Prostate gland (tissue), 2 donors: ENCODE measurements around the gene CERKL. TPM values are rescaled to one million over a fixed set of nuclear protein-coding genes. Genes with fewer than 3 reads are reported as not detected.

ENCODE experiments used
- DNase-seq: peaks from one replicate; pipeline ENCODE4 v3.0.0-alpha.2; 2019; ENCODE audit warnings: low spot score
- H3K27ac ChIP-seq, 2 donors: fragments of 200-600 bp; sonication (generic); 2 replicates each; pipeline ENCODE4 v1.5.1; 2017 to 2019
- H3K27me3 ChIP-seq: fragments of 200-600 bp; sonication (generic); replicated peaks from 2 replicates; pipeline ENCODE4 v1.5.1; 2019; ENCODE audit not compliant: insufficient read depth
- H3K36me3 ChIP-seq, 2 donors: fragments of 200-600 bp; sonication (generic); 1 replicate in 1 of 2; 2 replicates in 1 of 2; pipeline versions ENCODE4 v1.5.1 to v1.8.1; 2017 to 2019
- H3K4me1 ChIP-seq: fragments of 200-600 bp; sonication (generic); replicated peaks from 2 replicates; pipeline ENCODE4 v1.5.1; 2019
- H3K4me3 ChIP-seq, 2 donors: fragments of 200-600 bp; sonication (generic); 2 replicates each; pipeline ENCODE4 v1.5.1; 2017 to 2019
- H3K9me3 ChIP-seq: fragments of 200-600 bp; sonication (generic); 2 replicates; pipeline ENCODE4 v1.5.1; 2017
- POLR2A ChIP-seq: fragments of 450-650 bp; IDR thresholded peaks from one replicate; pipeline ENCODE4 v1.6.1; 2016; ENCODE audit warnings: antibody characterized with exemption, mild to moderate bottlenecking
- POLR2AphosphoS5 ChIP-seq: sonication (generic); formaldehyde crosslinking; IDR thresholded peaks from one replicate; pipeline ENCODE4 v1.6.1; 2017; ENCODE audit warnings: antibody characterized with exemption
- WGBS: methylation state at CpG from one replicate; pipeline ENCODE4 v1.1.5; 2018; 5-methylcytosine and 5-hydroxymethylcytosine counted together
- intact Hi-C: fragments of 100-400 bp; cut with DNase I; formaldehyde crosslinking; loops from one replicate; pipeline ENCODE4 v1.14.2; 2022
- total RNA-seq, 2 donors: library from RNA; depleted of rRNA; stranded (reverse); fragments of >200 nt; gene quantifications; one replicate each; pipeline ENCODE4 v1.1.0, GENCODE V29; 2016
- TF ChIP-seq, protein P1 (sequence below), 4 experiments: fragments of 200-600 bp in 2 of 4; fragments of 450-650 bp in 2 of 4; sonication (generic) in 2 of 4; IDR thresholded peaks; 1 replicate in 3 of 4; 2 replicates in 1 of 4; pipeline ENCODE4 v1.5.1; 2016 to 2019; ENCODE audit warnings: antibody characterized with exemption in 4 of 4, mild to moderate bottlenecking in 2 of 4, moderate library complexity in 2 of 4

Gene CERKL
- total RNA-seq, 2 donors from 2014 or later, result 0.55 to 3.9 TPM

DNA sequence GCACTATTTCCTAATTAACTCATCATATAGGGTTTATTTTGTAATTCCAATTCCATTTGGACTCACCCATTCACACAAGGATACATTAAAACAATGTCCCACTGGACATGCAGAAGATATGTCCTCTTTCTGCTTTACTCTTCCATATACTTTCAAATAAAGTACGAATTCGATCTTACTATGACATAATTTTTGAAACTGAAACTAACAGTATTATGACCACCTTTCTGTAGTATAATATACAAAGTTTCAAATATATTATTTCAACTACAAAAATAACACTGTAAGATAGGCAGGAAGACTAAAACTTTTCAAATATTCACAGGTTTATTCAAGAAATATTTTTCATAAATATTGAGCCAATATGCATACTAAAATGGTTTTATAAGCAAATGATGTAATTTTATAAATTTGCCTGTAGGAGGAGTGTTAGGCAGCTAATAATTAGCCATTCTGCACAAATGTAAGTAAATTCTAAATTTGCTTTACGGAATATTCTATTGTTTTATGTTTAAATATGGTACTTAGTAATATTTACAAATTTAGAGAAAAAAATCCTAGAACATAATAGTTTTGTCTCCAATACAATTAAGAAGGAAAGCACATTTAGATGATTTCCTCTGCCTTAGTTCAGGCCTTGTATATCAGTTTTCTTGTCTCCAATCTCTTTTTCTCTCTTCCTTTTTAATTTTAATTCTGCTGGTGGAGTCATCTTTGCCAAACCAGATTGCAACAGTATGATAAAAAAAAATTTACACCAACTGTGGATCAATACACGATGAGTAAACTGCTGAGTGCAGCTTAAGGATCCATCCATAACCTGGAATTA, 85.9 kb downstream of the CERKL start:
- Histone ChIP-seq H3K36me3 (no peaks in the 10 kb centered on the region), H3K4me1 (no peaks in the 10 kb centered on the region), H3K9me3 (no peaks in the 10 kb centered on the region), H3K27ac (no peak overlapping the region), H3K4me3 (no peak overlapping the region), H3K27me3 (no peaks in the 10 kb centered on the region)
- DNase-seq, result no peak
- WGBS, result 93% methylated on average over 4 of the region's 4 CpGs
- intact Hi-C loops, result loop anchor here (10.0 kb wide), 1 partner anchor 144 kb away; no protein-coding TSS in a partner anchor
- no peak for TF ChIP-seq POLR2A

DNA sequence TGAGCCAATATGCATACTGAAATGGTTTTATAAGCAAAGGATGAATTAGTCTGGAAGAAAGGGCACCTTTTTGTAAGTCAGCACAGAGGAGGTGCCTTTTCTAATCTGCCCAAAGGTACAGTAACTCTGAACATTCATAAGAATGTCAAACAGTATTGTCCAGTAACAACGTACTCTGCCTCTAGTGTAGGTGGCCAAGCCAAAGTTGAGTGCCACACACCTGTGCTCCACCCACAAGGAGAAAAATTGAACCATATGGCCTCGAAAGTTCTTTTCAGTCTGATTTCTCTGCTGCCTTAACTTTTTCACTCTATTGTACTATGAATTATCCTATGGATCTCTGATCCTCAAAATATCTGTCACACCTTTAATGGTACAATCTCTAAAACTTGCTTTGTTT, 86.8 kb downstream of the CERKL start:
- intact Hi-C loops, result loop anchor here (10.0 kb wide), 1 partner anchor 145 kb away; no protein-coding TSS in a partner anchor
- Histone ChIP-seq H3K4me1 (no peaks in the 10 kb centered on the region), H3K36me3 (no peaks in the 10 kb centered on the region), H3K27me3 (no peaks in the 10 kb centered on the region), H3K9me3 (no peaks in the 10 kb centered on the region), H3K27ac (no peak overlapping the region), H3K4me3 (no peak overlapping the region)
- DNase-seq, result no peak
- no peak for TF ChIP-seq POLR2A
- TF ChIP-seq, protein P1, sequence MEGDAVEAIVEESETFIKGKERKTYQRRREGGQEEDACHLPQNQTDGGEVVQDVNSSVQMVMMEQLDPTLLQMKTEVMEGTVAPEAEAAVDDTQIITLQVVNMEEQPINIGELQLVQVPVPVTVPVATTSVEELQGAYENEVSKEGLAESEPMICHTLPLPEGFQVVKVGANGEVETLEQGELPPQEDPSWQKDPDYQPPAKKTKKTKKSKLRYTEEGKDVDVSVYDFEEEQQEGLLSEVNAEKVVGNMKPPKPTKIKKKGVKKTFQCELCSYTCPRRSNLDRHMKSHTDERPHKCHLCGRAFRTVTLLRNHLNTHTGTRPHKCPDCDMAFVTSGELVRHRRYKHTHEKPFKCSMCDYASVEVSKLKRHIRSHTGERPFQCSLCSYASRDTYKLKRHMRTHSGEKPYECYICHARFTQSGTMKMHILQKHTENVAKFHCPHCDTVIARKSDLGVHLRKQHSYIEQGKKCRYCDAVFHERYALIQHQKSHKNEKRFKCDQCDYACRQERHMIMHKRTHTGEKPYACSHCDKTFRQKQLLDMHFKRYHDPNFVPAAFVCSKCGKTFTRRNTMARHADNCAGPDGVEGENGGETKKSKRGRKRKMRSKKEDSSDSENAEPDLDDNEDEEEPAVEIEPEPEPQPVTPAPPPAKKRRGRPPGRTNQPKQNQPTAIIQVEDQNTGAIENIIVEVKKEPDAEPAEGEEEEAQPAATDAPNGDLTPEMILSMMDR (IDR thresholded peaks at IDR 0.05), result no peak
- no peak for TF ChIP-seq POLR2AphosphoS5
- WGBS, result 75% methylated on average over 2 of the region's 2 CpGs

- Histone ChIP-seq H3K9me3 (no peaks in the 10 kb centered on the region), H3K27ac (no peak overlapping the region), H3K4me1 (no peaks in the 10 kb centered on the region), H3K27me3 (no peaks in the 10 kb centered on the region), H3K4me3 (no peak overlapping the region), H3K36me3 (no peaks in the 10 kb centered on the region)
- WGBS, result 67% methylated on average over 6 of the region's 6 CpGs
- TF ChIP-seq, protein P1 (IDR thresholded peaks at IDR 0.05), result no peak
- no peak for TF ChIP-seq POLR2A
- TF ChIP-seq POLR2AphosphoS5, result no peak
- intact Hi-C loops, result no loop called here
- DNase-seq, result no peak
These were observed 90.4 kb downstream of the CERKL start for GRCh38 chr2:181566334-181567032.

DNA sequence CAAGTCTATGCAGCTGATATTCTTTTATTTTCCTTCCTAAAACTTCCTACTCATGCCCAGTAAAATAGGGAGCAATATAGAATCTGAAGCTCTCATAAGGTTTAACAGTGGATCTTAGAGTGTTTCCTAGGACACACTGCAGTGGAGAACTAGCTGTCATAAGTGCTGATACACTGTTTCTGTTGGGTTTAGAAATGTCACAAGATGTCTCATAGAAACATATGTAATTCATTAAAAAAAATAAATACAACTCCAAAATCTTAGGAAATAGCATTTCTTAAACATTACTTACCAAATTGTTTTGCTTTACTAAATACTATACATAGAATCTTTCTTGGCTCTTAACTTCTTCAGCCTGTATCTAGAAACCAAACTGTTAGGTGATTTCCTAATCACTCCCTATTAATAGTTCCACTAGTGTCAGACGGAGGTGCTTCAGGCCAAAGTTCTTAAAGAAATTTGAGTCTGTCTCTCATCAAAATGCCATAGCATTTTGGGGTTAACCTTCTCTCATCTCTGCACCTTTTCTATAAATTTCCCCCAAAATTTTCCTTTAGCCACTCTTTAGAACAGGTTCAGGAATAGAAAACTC, 93.7 kb downstream of the CERKL start:
- Histone ChIP-seq H3K27ac (no peak overlapping the region), H3K9me3 (no peaks in the 10 kb centered on the region), H3K27me3 (no peaks in the 10 kb centered on the region), H3K4me3 (no peak overlapping the region), H3K4me1 (no peaks in the 10 kb centered on the region), H3K36me3 (no peaks in the 10 kb centered on the region)
- TF ChIP-seq POLR2A, result no peak
- TF ChIP-seq POLR2AphosphoS5, result no peak
- TF ChIP-seq, protein P1 (IDR thresholded peaks at IDR 0.05), result no peak
- 78% methylated on average over 1 of the region's 1 CpG for WGBS
- DNase-seq, result no peak
- intact Hi-C loops, result no loop called here

- no peaks in the 10 kb centered on the region for H3K36me3 ChIP-seq
- WGBS, result 91% methylated on average over 2 of the region's 2 CpGs
- H3K4me3 ChIP-seq, result no peak overlapping the region
- no peaks in the 10 kb centered on the region for H3K9me3 ChIP-seq
- intact Hi-C loops, result no loop called here
- no peak overlapping the region for H3K27ac ChIP-seq
- no peak for DNase-seq
- no peaks in the 10 kb centered on the region for H3K4me1 ChIP-seq
- TF ChIP-seq POLR2A, result no peak
- TF ChIP-seq, protein P1 (IDR thresholded peaks at IDR 0.05), result no peak
- no peak for TF ChIP-seq POLR2AphosphoS5
- no peaks in the 10 kb centered on the region for H3K27me3 ChIP-seq
These were observed 98.5 kb downstream of the CERKL start for GRCh38 chr2:181558371-181558770.
